NCI-H2029 (cell line): ENCODE measurements around the gene SLC25A43.
"Not testable (repeated sequence)": the region's sequence is repeated elsewhere in the genome, so short reads cannot be mapped to it uniquely, and the experiment has no call there.

ENCODE experiments used
- DNase-seq: peaks from one replicate; lab custom pipeline; 2025; lab: John Stamatoyannopoulos, UW

The SLC25A43 gene

GRCh38 chrX:119398974-119399771 lies at the start of gene SLC25A43:
Gene SLC25A43 (plus strand): TSS chrX:119399336. CDS start chrX:119399404, 68 bp downstream.
- DNase-seq: no peak

- no peak for DNase-seq
Measured at GRCh38 chrX:119359618-119360382, 39.3 kb upstream of the SLC25A43 start.

GRCh38 chrX:119361451-119361850 lies 37.7 kb upstream of the SLC25A43 start:
- DNase-seq: not testable (repeated sequence)

GRCh38 chrX:119362074-119362473 lies 37.1 kb upstream of the SLC25A43 start:
- not testable (repeated sequence) for DNase-seq

- DNase-seq: no peak
Measured at GRCh38 chrX:119363391-119363790, 35.7 kb upstream of the SLC25A43 start.

- not testable (repeated sequence) for DNase-seq
Measured at GRCh38 chrX:119371861-119372260, 27.3 kb upstream of the SLC25A43 start.

GRCh38 chrX:119374736-119375135 lies 24.4 kb upstream of the SLC25A43 start:
- DNase-seq: no peak

GRCh38 chrX:119375561-119375960 lies 23.6 kb upstream of the SLC25A43 start:
- DNase-seq: no peak

GRCh38 chrX:119376312-119376711 lies 22.8 kb upstream of the SLC25A43 start:
- DNase-seq: no peak

GRCh38 chrX:119381349-119381944 lies 17.7 kb upstream of the SLC25A43 start:
- no peak for DNase-seq

- no peak for DNase-seq
Measured at GRCh38 chrX:119382606-119383005, 16.5 kb upstream of the SLC25A43 start.

- DNase-seq: not testable (repeated sequence)
Measured at GRCh38 chrX:119386685-119387084, 12.5 kb upstream of the SLC25A43 start.

GRCh38 chrX:119387426-119387825 lies 11.7 kb upstream of the SLC25A43 start:
- DNase-seq: not testable (repeated sequence)

- no peak for DNase-seq
Measured at GRCh38 chrX:119389214-119389613, 9.9 kb upstream of the SLC25A43 start.

GRCh38 chrX:119389871-119390501 lies 9.2 kb upstream of the SLC25A43 start:
- no peak for DNase-seq

GRCh38 chrX:119391279-119391678 lies 7.9 kb upstream of the SLC25A43 start:
- no peak for DNase-seq

- no peak for DNase-seq
Measured at GRCh38 chrX:119393144-119393543, 6.0 kb upstream of the SLC25A43 start.

- no peak for DNase-seq
Measured at GRCh38 chrX:119398587-119398973, 556 bp upstream of the SLC25A43 start.

GRCh38 chrX:119399772-119400101 lies 601 bp downstream of the SLC25A43 start:
- DNase-seq: no peak

- no peak for DNase-seq
Measured at GRCh38 chrX:119401569-119401968, 2.4 kb downstream of the SLC25A43 start.

GRCh38 chrX:119402588-119402987 lies 3.5 kb downstream of the SLC25A43 start:
- DNase-seq: no peak

GRCh38 chrX:119406776-119407175 lies 7.6 kb downstream of the SLC25A43 start:
- DNase-seq: no peak
